Measurements from ENCODE around the gene REELD1.

DNA sequence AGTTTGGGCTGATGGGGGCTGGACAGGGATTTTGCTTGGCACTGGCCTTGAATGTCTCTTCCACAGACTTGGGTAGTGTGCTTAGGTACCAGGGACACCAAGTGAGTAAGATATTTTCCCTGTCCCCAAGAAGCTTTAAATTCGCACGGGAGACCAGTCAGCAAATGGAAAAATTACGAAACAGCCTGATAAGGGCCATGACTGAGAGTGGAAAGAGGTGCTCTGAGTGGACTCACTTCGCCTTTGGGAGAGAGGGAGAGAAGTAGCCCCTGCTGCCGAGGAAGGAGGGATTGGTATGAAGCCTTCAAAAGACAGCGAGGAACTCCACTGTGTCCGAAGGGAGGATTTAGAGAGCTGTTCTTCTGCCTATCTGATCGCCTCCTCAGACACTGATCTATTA lies 36.2 kb upstream of the REELD1 start:
- no peak for TF ChIP-seq ZBTB49 (CRISPR knock-in tag; IDR thresholded peaks at IDR 0.05; ENCODE audit: borderline replicate concordance)
- no peak for TF ChIP-seq POLR2A (conservative IDR thresholded peaks at IDR 0.05)
- no peak for TF ChIP-seq NCOA1 (IDR thresholded peaks at IDR 0.05; ENCODE audit: low read depth)
- no peak for TF ChIP-seq ZKSCAN1 (IDR thresholded peaks at IDR 0.05; ENCODE audit: low read depth, low read length)
- no peak for TF ChIP-seq BRD9 (IDR thresholded peaks at IDR 0.05; ENCODE audit: low read depth, partially characterized antibody)
- TF ChIP-seq FOXM1 (IDR thresholded peaks at IDR 0.05; ENCODE audit: low read depth), result no peak
- no peak for TF ChIP-seq FOXM1 (CRISPR knock-in tag; IDR thresholded peaks at IDR 0.05; ENCODE audit: low read depth)
- TF ChIP-seq, protein P1, sequence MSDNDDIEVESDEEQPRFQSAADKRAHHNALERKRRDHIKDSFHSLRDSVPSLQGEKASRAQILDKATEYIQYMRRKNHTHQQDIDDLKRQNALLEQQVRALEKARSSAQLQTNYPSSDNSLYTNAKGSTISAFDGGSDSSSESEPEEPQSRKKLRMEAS (CRISPR knock-in tag; IDR thresholded peaks at IDR 0.05), result no peak
- TF ChIP-seq CBX5 (IDR thresholded peaks at IDR 0.05; ENCODE audit: borderline replicate concordance, low read depth), result no peak
- TF ChIP-seq, protein P2, sequence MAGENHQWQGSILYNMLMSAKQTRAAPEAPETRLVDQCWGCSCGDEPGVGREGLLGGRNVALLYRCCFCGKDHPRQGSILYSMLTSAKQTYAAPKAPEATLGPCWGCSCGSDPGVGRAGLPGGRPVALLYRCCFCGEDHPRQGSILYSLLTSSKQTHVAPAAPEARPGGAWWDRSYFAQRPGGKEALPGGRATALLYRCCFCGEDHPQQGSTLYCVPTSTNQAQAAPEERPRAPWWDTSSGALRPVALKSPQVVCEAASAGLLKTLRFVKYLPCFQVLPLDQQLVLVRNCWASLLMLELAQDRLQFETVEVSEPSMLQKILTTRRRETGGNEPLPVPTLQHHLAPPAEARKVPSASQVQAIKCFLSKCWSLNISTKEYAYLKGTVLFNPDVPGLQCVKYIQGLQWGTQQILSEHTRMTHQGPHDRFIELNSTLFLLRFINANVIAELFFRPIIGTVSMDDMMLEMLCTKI (IDR thresholded peaks at IDR 0.05; ENCODE audit: partially characterized antibody), result no peak
- TF ChIP-seq BRCA1 (IDR thresholded peaks at IDR 0.05), result no peak
- no peak for TF ChIP-seq BRCA1 (CRISPR knock-in tag; IDR thresholded peaks at IDR 0.05)
- TF ChIP-seq SP1 (CRISPR knock-in tag; IDR thresholded peaks at IDR 0.05), result no peak
- no peak for TF ChIP-seq ETV6 (IDR thresholded peaks at IDR 0.05; ENCODE audit: borderline replicate concordance in 1 of 2, low read depth in 2 of 2, low read length in 1 of 2)
- no peak for TF ChIP-seq ETV6 (CRISPR knock-in tag; IDR thresholded peaks at IDR 0.05; ENCODE audit: borderline replicate concordance)
- no peak for TF ChIP-seq PATZ1 (CRISPR knock-in tag; IDR thresholded peaks at IDR 0.05; ENCODE audit: borderline replicate concordance)

Data from K562 (cell line).